HG03571 (cell line): ENCODE results near the gene TMEM214.

Experiments
- ATAC-seq: cut with Tn5 transposase; IDR thresholded peaks from one replicate; pipeline ENCODE4 v1.9.1; 2021; ENCODE audit not compliant: unreplicated experiment

TMEM214 gene

DNA sequence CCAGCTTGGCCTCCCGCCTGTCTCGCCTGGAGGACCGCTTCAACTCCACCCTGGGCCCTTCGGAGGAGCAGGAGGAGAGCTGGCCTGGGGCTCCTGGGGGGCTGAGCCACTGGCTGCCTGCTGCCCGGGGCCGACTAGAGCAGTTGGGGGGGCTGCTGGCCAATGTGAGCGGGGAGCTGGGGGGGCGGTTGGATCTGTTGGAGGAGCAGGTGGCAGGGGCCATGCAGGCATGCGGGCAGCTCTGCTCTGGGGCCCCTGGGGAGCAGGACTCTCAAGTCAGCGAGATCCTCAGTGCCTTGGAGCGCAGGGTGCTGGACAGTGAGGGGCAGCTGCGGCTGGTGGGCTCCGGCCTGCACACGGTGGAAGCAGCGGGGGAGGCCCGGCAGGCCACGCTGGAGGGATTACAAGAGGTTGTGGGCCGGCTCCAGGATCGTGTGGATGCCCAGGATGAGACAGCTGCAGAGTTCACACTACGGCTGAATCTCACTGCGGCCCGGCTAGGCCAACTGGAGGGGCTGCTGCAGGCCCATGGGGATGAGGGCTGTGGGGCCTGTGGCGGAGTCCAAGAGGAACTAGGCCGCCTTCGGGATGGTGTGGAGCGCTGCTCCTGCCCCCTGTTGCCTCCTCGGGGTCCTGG, 50.1 kb downstream of the TMEM214 start:
- ATAC-seq: no peak

DNA sequence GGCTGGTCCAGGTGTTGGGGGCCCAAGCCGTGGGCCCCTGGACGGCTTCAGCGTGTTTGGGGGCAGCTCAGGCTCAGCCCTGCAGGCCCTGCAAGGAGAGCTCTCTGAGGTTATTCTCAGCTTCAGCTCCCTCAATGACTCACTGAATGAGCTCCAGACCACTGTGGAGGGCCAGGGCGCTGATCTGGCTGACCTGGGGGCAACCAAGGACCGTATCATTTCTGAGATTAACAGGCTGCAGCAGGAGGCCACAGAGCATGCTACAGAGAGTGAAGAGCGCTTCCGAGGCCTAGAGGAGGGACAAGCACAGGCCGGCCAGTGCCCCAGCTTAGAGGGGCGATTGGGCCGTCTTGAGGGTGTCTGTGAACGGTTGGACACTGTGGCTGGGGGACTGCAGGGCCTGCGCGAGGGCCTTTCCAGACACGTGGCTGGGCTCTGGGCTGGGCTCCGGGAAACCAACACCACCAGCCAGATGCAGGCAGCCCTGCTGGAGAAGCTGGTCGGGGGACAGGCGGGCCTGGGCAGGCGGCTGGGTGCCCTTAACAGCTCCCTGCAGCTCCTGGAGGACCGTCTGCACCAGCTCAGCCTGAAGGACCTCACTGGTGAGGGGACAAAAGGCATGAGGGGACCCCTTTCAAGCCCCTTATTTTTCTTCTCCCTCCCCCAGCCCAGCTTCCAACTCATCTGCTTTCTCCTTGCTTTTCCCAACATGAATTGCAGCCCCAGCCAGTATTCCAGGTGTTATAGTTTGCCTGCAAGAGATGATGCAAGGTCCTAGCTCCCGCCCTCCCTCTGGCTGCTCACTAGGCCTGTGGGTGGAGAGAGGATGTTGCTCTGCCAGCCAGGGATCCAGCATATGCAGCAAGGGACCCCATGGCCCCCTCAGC, 50.9 kb downstream of the TMEM214 start:
- ATAC-seq: no peak

DNA sequence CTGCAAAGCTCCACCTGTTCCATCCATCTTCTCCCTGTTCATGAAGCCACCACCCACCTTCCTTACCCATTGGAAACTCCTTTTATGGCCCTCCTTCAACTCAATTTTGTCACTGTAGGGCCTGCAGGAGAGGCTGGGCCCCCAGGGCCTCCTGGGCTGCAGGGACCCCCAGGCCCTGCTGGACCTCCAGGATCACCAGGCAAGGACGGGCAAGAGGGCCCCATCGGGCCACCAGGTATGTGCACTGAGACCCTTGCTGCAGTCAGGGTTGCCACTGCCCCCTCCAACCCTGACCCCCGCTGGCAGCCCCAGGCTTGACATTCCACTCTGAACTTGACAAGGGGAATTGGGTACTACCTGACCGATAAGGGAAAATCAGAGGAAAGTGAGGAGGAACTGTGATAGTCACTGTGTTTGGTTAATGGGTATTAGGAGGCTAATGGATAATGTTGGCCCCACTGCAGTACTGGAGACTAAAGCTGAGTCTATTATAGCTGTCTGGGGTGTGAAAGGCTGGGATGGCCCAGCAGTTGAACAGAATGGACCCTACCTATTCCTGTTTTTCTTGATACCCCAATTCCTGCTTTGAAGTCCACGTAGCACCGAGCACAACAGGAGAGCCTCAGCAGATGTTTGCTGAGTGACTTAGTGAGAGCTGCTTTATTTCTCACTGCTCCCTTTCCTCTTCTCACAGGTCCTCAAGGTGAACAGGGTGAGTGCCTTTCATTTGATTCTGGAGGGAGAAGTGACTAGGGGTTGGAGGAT, 51.7 kb downstream of the TMEM214 start:
- ATAC-seq: no peak

- no peak for ATAC-seq
Observed at GRCh38 chr2:27085062-27085672, 52.4 kb downstream of the TMEM214 start.

DNA sequence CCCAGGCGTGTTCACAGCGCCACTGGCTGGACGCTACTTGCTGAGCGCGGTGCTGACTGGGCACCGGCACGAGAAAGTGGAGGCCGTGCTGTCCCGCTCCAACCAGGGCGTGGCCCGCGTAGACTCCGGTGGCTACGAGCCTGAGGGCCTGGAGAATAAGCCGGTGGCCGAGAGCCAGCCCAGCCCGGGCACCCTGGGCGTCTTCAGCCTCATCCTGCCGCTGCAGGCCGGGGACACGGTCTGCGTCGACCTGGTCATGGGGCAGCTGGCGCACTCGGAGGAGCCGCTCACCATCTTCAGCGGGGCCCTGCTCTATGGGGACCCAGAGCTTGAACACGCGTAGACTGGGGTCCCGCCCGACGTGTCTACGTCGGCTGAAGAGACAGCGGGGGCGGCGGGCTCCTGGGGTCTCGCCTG, 52.9 kb downstream of the TMEM214 start:
- peak; percentile 9 for ATAC-seq

- peak; percentile 65 for ATAC-seq
Observed at GRCh38 chr2:27086090-27086723, 53.4 kb downstream of the TMEM214 start.

- no peak for ATAC-seq
Observed at GRCh38 chr2:27086724-27087593, 54.2 kb downstream of the TMEM214 start, which contains the start of gene KHK. KHK (plus strand) TSS chr2:27086772; CDS start chr2:27087260, 488 bp downstream.

DNA sequence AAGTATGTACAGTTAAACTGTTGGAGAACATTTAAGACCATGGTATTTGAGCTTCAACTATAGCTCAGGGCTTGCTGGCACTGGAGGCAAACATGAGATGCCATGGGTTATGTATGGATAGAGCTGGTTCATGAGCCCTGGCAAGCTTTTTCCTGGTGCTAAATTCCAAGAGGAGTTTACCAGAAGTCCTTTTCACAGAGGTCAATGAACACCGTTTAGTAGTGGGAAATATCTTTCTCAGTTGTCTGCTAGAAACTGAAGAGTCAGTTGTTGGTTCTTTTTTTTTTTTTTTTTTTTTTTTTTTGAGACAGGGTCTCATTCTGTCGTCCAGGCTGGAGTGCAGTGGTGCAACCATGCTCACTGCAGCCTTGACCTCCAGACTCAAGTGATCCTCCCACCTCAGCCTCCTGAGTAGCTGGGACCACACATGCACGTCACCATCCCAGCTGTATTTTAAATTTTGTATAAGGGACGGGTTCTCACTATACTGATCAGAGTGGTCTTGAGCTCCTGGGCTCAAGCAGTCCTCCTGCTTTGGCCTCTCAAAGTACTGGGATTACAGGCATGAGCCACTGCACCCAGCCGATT, 55.2 kb downstream of the TMEM214 start:
- no peak for ATAC-seq

GRCh38 chr2:27088634-27089033, 55.9 kb downstream of the TMEM214 start:
- ATAC-seq: no peak

GRCh38 chr2:27089111-27089954, 56.6 kb downstream of the TMEM214 start:
- no peak for ATAC-seq
